Osteoblast (primary cell): ENCODE results near the gene TENM3. TPM values are rescaled to one million over a fixed set of nuclear protein-coding genes. Genes with fewer than 3 reads are reported as not detected.

Source experiments
- DNase-seq: peaks from one replicate; pipeline ENCODE4 v3.0.0; 2011; ENCODE audit warnings: low spot score, mixed read lengths; ENCODE audit not compliant: insufficient read length; ENCODE audit errors: missing footprints
- H2AFZ ChIP-seq: 2 replicates; pipeline ENCODE4 v1.6.0; 2011; ENCODE audit warnings: mild to moderate bottlenecking, low read length
- H3K27ac ChIP-seq: 2 replicates; pipeline ENCODE4 v1.5.1; 2011; ENCODE audit warnings: mild to moderate bottlenecking, low read depth, low read length, moderate library complexity
- H3K27me3 ChIP-seq: 2 replicates; pipeline ENCODE4 v1.6.0; 2012; ENCODE audit warnings: mild to moderate bottlenecking, control low read depth, inconsistent platforms, low read length, moderate library complexity; ENCODE audit not compliant: insufficient read depth
- H3K36me3 ChIP-seq: 2 replicates; pipeline ENCODE4 v1.5.1; 2011; ENCODE audit warnings: mild to moderate bottlenecking, low read length, control low read depth, moderate library complexity; ENCODE audit not compliant: insufficient read depth
- H3K4me1 ChIP-seq: 2 replicates; pipeline ENCODE4 v1.5.1; 2011; ENCODE audit warnings: mild to moderate bottlenecking, low read length, control low read depth, moderate library complexity; ENCODE audit not compliant: insufficient read depth
- H3K4me2 ChIP-seq: 2 replicates; pipeline ENCODE4 v1.6.0; 2011; ENCODE audit warnings: mild to moderate bottlenecking, low read length; ENCODE audit not compliant: insufficient read depth
- H3K4me3 ChIP-seq: fragments of 200-600 bp; sonication (generic); 3 replicates; pipeline ENCODE4 v1.5.1; 2012; ENCODE audit warnings: mild to moderate bottlenecking, low read length, inconsistent platforms; ENCODE audit not compliant: insufficient read depth
- H3K79me2 ChIP-seq: 2 replicates; pipeline ENCODE4 v1.6.0; 2012; ENCODE audit warnings: mild to moderate bottlenecking, low read length, control low read depth, inconsistent platforms; ENCODE audit not compliant: insufficient read depth
- H3K9me3 ChIP-seq: 2 replicates; pipeline ENCODE4 v1.5.1; 2011; ENCODE audit warnings: low read depth, low read length, control low read depth
- H4K20me1 ChIP-seq: 2 replicates; pipeline ENCODE4 v1.6.0; 2012; ENCODE audit warnings: mild to moderate bottlenecking, low read length, control low read depth; ENCODE audit not compliant: insufficient read depth
- CTCF ChIP-seq: IDR thresholded peaks from 2 replicates; pipeline ENCODE4 v1.5.1; 2011; ENCODE audit warnings: mild to moderate bottlenecking, low read depth, low read length, moderate library complexity; ENCODE audit errors: extremely low read depth
- total RNA-seq: library from RNA; depleted of rRNA; stranded (reverse); fragments of >200 nt; gene quantifications from 2 replicates; pipeline ENCODE4 v1.2.3, GENCODE V29; 2012

TENM3 gene
- total RNA-seq, 1 donor: 59.0 TPM

- TF ChIP-seq CTCF: no peak
- Histone ChIP-seq H3K27me3 (no peaks in the 10 kb centered on the region), H3K4me2 (no peak overlapping the region), H4K20me1 (no peaks in the 10 kb centered on the region), H3K4me1 (peaks cover 3% of the 10 kb centered on the region), H3K9me3 (no peaks in the 10 kb centered on the region), H3K27ac (no peak overlapping the region), H3K36me3 (no peaks in the 10 kb centered on the region), H3K4me3 (no peak overlapping the region), H2AFZ (no peak overlapping the region), H3K79me2 (no peaks in the 10 kb centered on the region)
- DNase-seq: no peak
Observed at GRCh38 chr4:182562350-182562749, 319.1 kb downstream of the TENM3 start.

GRCh38 chr4:182564724-182565369 is 321.6 kb downstream of the TENM3 start:
- Histone ChIP-seq H3K79me2 (no peaks in the 10 kb centered on the region), H3K36me3 (no peaks in the 10 kb centered on the region), H3K27me3 (no peaks in the 10 kb centered on the region), H3K4me1 (peaks cover 3% of the 10 kb centered on the region), H3K4me2 (no peak overlapping the region), H4K20me1 (no peaks in the 10 kb centered on the region), H3K4me3 (no peak overlapping the region), H3K9me3 (no peaks in the 10 kb centered on the region), H3K27ac (no peak overlapping the region), H2AFZ (no peak overlapping the region)
- TF ChIP-seq CTCF: no peak
- DNase-seq: no peak

GRCh38 chr4:182567119-182567518 is 323.9 kb downstream of the TENM3 start:
- no peak for TF ChIP-seq CTCF
- H3K4me1 ChIP-seq: no peaks in the 10 kb centered on the region
- H3K79me2 ChIP-seq: no peaks in the 10 kb centered on the region
- no peaks in the 10 kb centered on the region for H3K27me3 ChIP-seq
- no peak overlapping the region for H3K27ac ChIP-seq
- no peaks in the 10 kb centered on the region for H3K36me3 ChIP-seq
- no peaks in the 10 kb centered on the region for H3K9me3 ChIP-seq
- H3K4me2 ChIP-seq: no peak overlapping the region
- no peak for DNase-seq
- no peak overlapping the region for H3K4me3 ChIP-seq
- no peaks in the 10 kb centered on the region for H4K20me1 ChIP-seq
- no peak overlapping the region for H2AFZ ChIP-seq

- Histone ChIP-seq H3K36me3 (no peaks in the 10 kb centered on the region), H3K27ac (no peak overlapping the region), H3K79me2 (no peaks in the 10 kb centered on the region), H3K27me3 (no peaks in the 10 kb centered on the region), H3K4me3 (no peak overlapping the region), H4K20me1 (no peaks in the 10 kb centered on the region), H3K4me2 (no peak overlapping the region), H3K9me3 (no peaks in the 10 kb centered on the region), H2AFZ (no peak overlapping the region), H3K4me1 (no peaks in the 10 kb centered on the region)
- no peak for TF ChIP-seq CTCF
- DNase-seq: no peak
Observed at GRCh38 chr4:182569561-182569960, 326.4 kb downstream of the TENM3 start.
